HG03196 (cell line): ENCODE measurements around the gene MXRA8.
A peak's percentile ranks its signal among the peaks of the same experiment; 100 is the strongest.

Source experiments
- ATAC-seq: cut with Tn5 transposase; IDR thresholded peaks from one replicate; pipeline ENCODE4 v1.9.1; 2021; ENCODE audit not compliant: unreplicated experiment

Gene MXRA8

GRCh38 chr1:1352786-1353388 lies 5.5 kb downstream of the MXRA8 start:
- ATAC-seq, result no peak

- no peak for ATAC-seq
These were observed 6.6 kb downstream of the MXRA8 start for GRCh38 chr1:1351511-1352427.

GRCh38 chr1:1349256-1350012 lies 8.9 kb downstream of the MXRA8 start, which contains the start of gene DVL1:
DVL1 (minus strand) TSS chr1:1349418; CDS start chr1:1349065, 353 bp downstream.
- ATAC-seq, result peak; percentile 54

- peak; percentile 24 for ATAC-seq
These were observed 9.7 kb downstream of the MXRA8 start for GRCh38 chr1:1348420-1349255.

- no peak for ATAC-seq
These were observed 10.5 kb downstream of the MXRA8 start for GRCh38 chr1:1347663-1348419.

GRCh38 chr1:1347026-1347595 lies 11.2 kb downstream of the MXRA8 start:
- no peak for ATAC-seq

GRCh38 chr1:1346501-1346890 lies 11.9 kb downstream of the MXRA8 start:
- ATAC-seq, result no peak

- ATAC-seq, result no peak
These were observed 12.4 kb downstream of the MXRA8 start for GRCh38 chr1:1345860-1346500.

GRCh38 chr1:1345384-1345783 lies 13.0 kb downstream of the MXRA8 start:
- no peak for ATAC-seq

GRCh38 chr1:1344655-1345361 lies 13.5 kb downstream of the MXRA8 start:
- ATAC-seq, result no peak

- ATAC-seq, result no peak
These were observed 14.4 kb downstream of the MXRA8 start for GRCh38 chr1:1343811-1344421.

GRCh38 chr1:1342584-1343115 lies 15.7 kb downstream of the MXRA8 start:
- no peak for ATAC-seq

GRCh38 chr1:1342061-1342562 lies 16.2 kb downstream of the MXRA8 start:
- no peak for ATAC-seq

GRCh38 chr1:1341549-1342021 lies 16.8 kb downstream of the MXRA8 start:
- ATAC-seq, result no peak

GRCh38 chr1:1340791-1341548 lies 17.4 kb downstream of the MXRA8 start:
- no peak for ATAC-seq

GRCh38 chr1:1340185-1340584 lies 18.2 kb downstream of the MXRA8 start:
- ATAC-seq, result no peak

GRCh38 chr1:1338278-1338677 lies 20.1 kb downstream of the MXRA8 start:
- ATAC-seq, result no peak
